H9 (cell line): Measurements from ENCODE around the gene CFAP119. TPM values are rescaled to one million over a fixed set of nuclear protein-coding genes. Genes with fewer than 3 reads are reported as not detected.

Source experiments
- DNase-seq: peaks from one replicate; pipeline ENCODE4 v3.0.0-alpha.2; 2017
- H2AFZ ChIP-seq: one replicate; pipeline ENCODE4 v1.6.1; 2013; ENCODE audit warnings: mild to moderate bottlenecking, low read length, control low read depth, moderate library complexity
- H2AK5ac ChIP-seq: 2 replicates; pipeline ENCODE4 v1.6.1; 2013; ENCODE audit warnings: low read length, control low read depth, mixed read lengths; ENCODE audit not compliant: insufficient read length
- H2BK120ac ChIP-seq: one replicate; pipeline ENCODE4 v1.6.1; 2013; ENCODE audit warnings: low read depth, mild to moderate bottlenecking, low read length, control low read depth, inconsistent platforms; ENCODE audit not compliant: poor library complexity, severe bottlenecking
- H2BK12ac ChIP-seq: 2 replicates; pipeline ENCODE4 v1.6.1; 2013; ENCODE audit warnings: low read length, control low read depth, mixed read lengths, low read depth; ENCODE audit not compliant: insufficient read length
- H2BK15ac ChIP-seq: 2 replicates; pipeline ENCODE4 v1.6.1; 2013; ENCODE audit warnings: low read depth, low read length, control low read depth
- H2BK20ac ChIP-seq: one replicate; pipeline ENCODE4 v1.6.1; 2013; ENCODE audit warnings: low read depth, mild to moderate bottlenecking, low read length, control low read depth, inconsistent platforms; ENCODE audit not compliant: poor library complexity, severe bottlenecking
- H2BK5ac ChIP-seq: 2 replicates; pipeline ENCODE4 v1.6.1; 2013; ENCODE audit warnings: low read length, control low read depth, mixed read lengths; ENCODE audit not compliant: insufficient read length
- H3K14ac ChIP-seq: 2 replicates; pipeline ENCODE4 v1.6.1; 2013; ENCODE audit warnings: low read length, control low read depth; ENCODE audit not compliant: insufficient read depth
- H3K18ac ChIP-seq: 2 replicates; pipeline ENCODE4 v1.6.1; 2013; ENCODE audit warnings: low read depth, mild to moderate bottlenecking, mixed read lengths, low read length, control low read depth; ENCODE audit not compliant: insufficient read length
- H3K23ac ChIP-seq: 2 replicates; pipeline ENCODE4 v1.6.1; 2013; ENCODE audit warnings: low read length, control low read depth, mixed read lengths, low read depth; ENCODE audit not compliant: insufficient read length
- H3K23me2 ChIP-seq: 2 replicates; pipeline ENCODE4 v1.6.1; 2013; ENCODE audit warnings: low read depth, mild to moderate bottlenecking, mixed read lengths, low read length, control low read depth; ENCODE audit not compliant: insufficient read length, poor library complexity, severe bottlenecking
- H3K27ac ChIP-seq: 2 replicates; pipeline ENCODE4 v1.5.1; 2013; ENCODE audit warnings: low read length, control low read depth, mixed read lengths, low read depth; ENCODE audit not compliant: insufficient read length
- H3K27me3 ChIP-seq: 2 replicates; pipeline ENCODE4 v1.6.1; 2013; ENCODE audit warnings: low read length, control low read depth, inconsistent platforms; ENCODE audit not compliant: insufficient read depth
- H3K4ac ChIP-seq: 2 replicates; pipeline ENCODE4 v1.6.1; 2013; ENCODE audit warnings: low read depth, mild to moderate bottlenecking, control low read depth, inconsistent platforms, low read length, moderate library complexity
- H3K4me1 ChIP-seq: 2 replicates; pipeline ENCODE4 v1.6.1; 2013; ENCODE audit warnings: low read length, control low read depth, inconsistent platforms; ENCODE audit not compliant: insufficient read depth
- H3K4me2 ChIP-seq: 2 replicates; pipeline ENCODE4 v1.6.1; 2013; ENCODE audit warnings: low read length, control low read depth, mixed read lengths; ENCODE audit not compliant: insufficient read length, insufficient read depth
- H3K56ac ChIP-seq: 2 replicates; pipeline ENCODE4 v1.6.1; 2013; ENCODE audit warnings: low read depth, mild to moderate bottlenecking, mixed read lengths, low read length, control low read depth; ENCODE audit not compliant: insufficient read length
- H3K79me1 ChIP-seq: 2 replicates; pipeline ENCODE4 v1.6.1; 2013; ENCODE audit warnings: low read depth, mild to moderate bottlenecking, moderate library complexity, low read length, control low read depth, inconsistent platforms; ENCODE audit not compliant: insufficient read depth, poor library complexity, severe bottlenecking
- H3K79me2 ChIP-seq: 2 replicates; pipeline ENCODE4 v1.6.1; 2013; ENCODE audit warnings: low read length, control low read depth, inconsistent platforms; ENCODE audit not compliant: insufficient read depth
- H3K9ac ChIP-seq: 2 replicates; pipeline ENCODE4 v1.6.1; 2013; ENCODE audit warnings: low read length, control low read depth, mixed read lengths; ENCODE audit not compliant: insufficient read length; ENCODE audit errors: extremely low read depth
- H3K9me3 ChIP-seq: one replicate; pipeline ENCODE4 v1.6.1; 2013; ENCODE audit warnings: low read depth, low read length, inconsistent platforms; ENCODE audit not compliant: control insufficient read depth
- H3T11ph ChIP-seq: one replicate; pipeline ENCODE4 v1.6.1; 2013; ENCODE audit warnings: mild to moderate bottlenecking, low read length, control low read depth, inconsistent platforms
- H4K20me1 ChIP-seq: one replicate; pipeline ENCODE4 v1.6.1; 2013; ENCODE audit not compliant: control insufficient read depth, insufficient read length, insufficient read depth
- H4K5ac ChIP-seq: 2 replicates; pipeline ENCODE4 v1.6.1; 2013; ENCODE audit warnings: low read depth, mild to moderate bottlenecking, mixed read lengths, low read length, control low read depth; ENCODE audit not compliant: insufficient read length
- H4K8ac ChIP-seq: replicated peaks from 2 replicates; pipeline ENCODE4 v1.6.1; 2013; ENCODE audit warnings: low read length, control low read depth, mixed read lengths, low read depth; ENCODE audit not compliant: insufficient read length
- H4K91ac ChIP-seq: 2 replicates; pipeline ENCODE4 v1.6.1; 2013; ENCODE audit warnings: low read depth, mild to moderate bottlenecking, moderate library complexity, mixed read lengths, low read length, control low read depth; ENCODE audit not compliant: insufficient read length
- H3K27ac Mint-ChIP-seq, 3 experiments: 2 replicates in 2 of 3; 3 replicates in 1 of 3; pipeline ENCODE4 v1.8.0; 2020 to 2021; ENCODE audit warnings: mixed read lengths in 3 of 3, mild to moderate bottlenecking in 1 of 3, moderate library complexity in 1 of 3
- H3K27me3 Mint-ChIP-seq: 2 replicates; pipeline ENCODE4 v1.8.0; 2021; ENCODE audit warnings: low read depth, mild to moderate bottlenecking, moderate library complexity, mixed read lengths
- H3K36me3 Mint-ChIP-seq, 3 experiments: 2 replicates in 2 of 3; 3 replicates in 1 of 3; pipeline ENCODE4 v1.8.0; 2020 to 2021; ENCODE audit warnings: low read depth in 3 of 3, mixed read lengths in 3 of 3; ENCODE audit not compliant: insufficient read depth in 1 of 3
- H3K4me1 Mint-ChIP-seq, 2 experiments: 2 replicates each; pipeline ENCODE4 v1.8.0; 2020; ENCODE audit warnings: mixed read lengths in 2 of 2
- H3K4me3 Mint-ChIP-seq, 2 experiments: 2 replicates in 1 of 2; 3 replicates in 1 of 2; pipeline ENCODE4 v1.8.0; 2020 to 2021; ENCODE audit warnings: mild to moderate bottlenecking in 2 of 2, mixed read lengths in 2 of 2, moderate library complexity in 1 of 2
- H3K9me3 Mint-ChIP-seq, 2 experiments: 2 replicates in 1 of 2; 3 replicates in 1 of 2; pipeline ENCODE4 v1.8.0; 2020; ENCODE audit warnings: mild to moderate bottlenecking in 2 of 2, mixed read lengths in 2 of 2, moderate library complexity in 1 of 2
- WGBS: extraction: QIAGEN DNeasy Blood & Tissue Kit; methylation state at CpG from one replicate; pipeline ENCODE4 v1.1.7; 2013; ENCODE audit warnings: missing lambda C conversion rate, low lambda C conversion rate, mixed read lengths; ENCODE audit not compliant: insufficient read length; ENCODE audit errors: extremely low coverage; 5-methylcytosine and 5-hydroxymethylcytosine counted together
- total RNA-seq: library from RNA; stranded (reverse); gene quantifications from 2 replicates; pipeline ENCODE4 v1.2.1, GENCODE V29; 2021
- TF ChIP-seq, protein P1 (sequence below): fragments of 200-600 bp; sonication (generic); conservative IDR thresholded peaks from 3 replicates; pipeline ENCODE4 v1.8.0; 2021; ENCODE audit warnings: antibody characterized with exemption, mild to moderate bottlenecking

Gene CFAP119
- total RNA-seq, 1 experiment from 2014 or later, result 5.4 TPM

DNA sequence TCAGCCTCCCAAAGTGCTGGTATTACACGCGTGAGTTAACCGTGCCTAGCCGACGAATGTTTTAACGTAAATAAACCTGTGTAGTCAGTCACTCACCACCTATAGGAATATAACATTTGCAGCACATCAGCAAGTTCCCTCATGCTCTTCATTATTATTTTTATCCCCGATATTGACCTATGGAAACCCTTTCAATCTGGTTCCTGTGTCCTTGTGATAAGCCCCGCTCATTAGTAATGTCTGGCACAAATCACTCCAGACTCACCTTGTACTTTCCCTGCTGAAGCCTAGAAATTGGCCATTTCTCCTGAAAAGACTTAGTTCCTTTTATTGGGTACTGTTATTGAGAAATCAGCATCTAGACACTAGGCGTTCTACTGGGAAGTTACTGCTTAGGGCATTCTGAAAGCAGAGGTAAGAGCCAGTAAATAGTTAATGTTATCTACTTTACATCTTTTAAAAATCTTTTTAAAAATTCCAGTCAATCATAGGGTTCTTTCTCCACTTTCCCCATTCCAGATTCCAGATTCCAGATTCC lies 15.2 kb downstream of the CFAP119 start:
- H3K27ac ChIP-seq, result no peak overlapping the region
- peaks cover 5% of the 10 kb centered on the region for H3K23me2 ChIP-seq
- WGBS, result no CpG with 5 or more reads among the region's 9 CpGs
- Mint-ChIP-seq H3K9me3 (peaks cover 0 to 1% of the 10 kb centered on the region in 2 experiments; a peak in 1 of 5 replicates), H3K27me3 (no peaks in the 10 kb centered on the region), H3K27ac (no peak overlapping the region), H3K4me1 (peaks cover 7 to 17% of the 10 kb centered on the region in 2 experiments), H3K4me3 (no peak overlapping the region), H3K36me3 (peaks cover 6 to 52% (median 34%) of the 10 kb centered on the region in 3 experiments; a peak in 6 of 7 replicates)
- no peak overlapping the region for H3K56ac ChIP-seq
- H3K14ac ChIP-seq, result no peak overlapping the region
- peaks cover 4% of the 10 kb centered on the region; the same call in 1 of the 2 replicates for H3K79me2 ChIP-seq
- H3K18ac ChIP-seq, result no peak overlapping the region
- peaks cover 2% of the 10 kb centered on the region for H3K79me1 ChIP-seq
- no peak overlapping the region for H2BK15ac ChIP-seq
- H3K23ac ChIP-seq, result no peak overlapping the region
- H2BK120ac ChIP-seq, result no peak overlapping the region
- no peak overlapping the region for H2AFZ ChIP-seq
- H3K9me3 ChIP-seq, result no peaks in the 10 kb centered on the region
- DNase-seq, result no peak
- H3K27me3 ChIP-seq, result no peaks in the 10 kb centered on the region
- H4K20me1 ChIP-seq, result no peaks in the 10 kb centered on the region
- no peak overlapping the region for H2AK5ac ChIP-seq
- TF ChIP-seq, protein P1, sequence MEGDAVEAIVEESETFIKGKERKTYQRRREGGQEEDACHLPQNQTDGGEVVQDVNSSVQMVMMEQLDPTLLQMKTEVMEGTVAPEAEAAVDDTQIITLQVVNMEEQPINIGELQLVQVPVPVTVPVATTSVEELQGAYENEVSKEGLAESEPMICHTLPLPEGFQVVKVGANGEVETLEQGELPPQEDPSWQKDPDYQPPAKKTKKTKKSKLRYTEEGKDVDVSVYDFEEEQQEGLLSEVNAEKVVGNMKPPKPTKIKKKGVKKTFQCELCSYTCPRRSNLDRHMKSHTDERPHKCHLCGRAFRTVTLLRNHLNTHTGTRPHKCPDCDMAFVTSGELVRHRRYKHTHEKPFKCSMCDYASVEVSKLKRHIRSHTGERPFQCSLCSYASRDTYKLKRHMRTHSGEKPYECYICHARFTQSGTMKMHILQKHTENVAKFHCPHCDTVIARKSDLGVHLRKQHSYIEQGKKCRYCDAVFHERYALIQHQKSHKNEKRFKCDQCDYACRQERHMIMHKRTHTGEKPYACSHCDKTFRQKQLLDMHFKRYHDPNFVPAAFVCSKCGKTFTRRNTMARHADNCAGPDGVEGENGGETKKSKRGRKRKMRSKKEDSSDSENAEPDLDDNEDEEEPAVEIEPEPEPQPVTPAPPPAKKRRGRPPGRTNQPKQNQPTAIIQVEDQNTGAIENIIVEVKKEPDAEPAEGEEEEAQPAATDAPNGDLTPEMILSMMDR, result no peak
- no peaks in the 10 kb centered on the region for H3K4me1 ChIP-seq
- H4K5ac ChIP-seq, result no peak overlapping the region
- H4K91ac ChIP-seq, result no peak overlapping the region
- no peak overlapping the region for H3K4ac ChIP-seq
- H3T11ph ChIP-seq, result no peak overlapping the region
- H2BK5ac ChIP-seq, result no peak overlapping the region
- H2BK12ac ChIP-seq, result no peak overlapping the region
- no peak overlapping the region for H3K4me2 ChIP-seq
- H4K8ac ChIP-seq, result no peak overlapping the region
- H3K9ac ChIP-seq, result no peak overlapping the region
- no peak overlapping the region for H2BK20ac ChIP-seq
